ENCODE measurements around the gene ABLIM1.

- TF ChIP-seq CTCF (IDR thresholded peaks at IDR 0.05) (no peak), EP300 (IDR thresholded peaks at IDR 0.05) (no peak), POLR2AphosphoS5 (IDR thresholded peaks at IDR 0.05) (no peak)
Observed at GRCh38 chr10:114645706-114646105, 12.4 kb downstream of the ABLIM1 start.
